ENCODE results near the gene COL21A1.

COL21A1 gene

DNA sequence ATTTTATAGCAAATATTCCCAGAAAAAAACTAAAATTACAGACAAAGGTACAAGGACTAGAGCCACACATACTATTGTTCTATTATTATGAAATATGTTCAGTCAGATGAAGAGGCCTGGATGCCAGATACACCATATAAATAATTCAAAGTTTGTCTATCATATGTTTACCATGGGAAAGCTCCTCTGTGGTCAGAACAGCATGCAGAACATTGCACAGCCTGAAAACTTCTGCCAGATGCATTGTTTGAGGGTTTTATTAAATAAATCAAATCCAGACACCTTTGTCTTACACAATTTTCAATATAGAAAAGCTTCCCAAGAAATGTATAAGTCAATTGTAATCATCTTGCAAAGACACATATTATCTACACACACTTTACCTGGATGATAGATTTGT lies 35.0 kb upstream of the COL21A1 start:
- TF ChIP-seq, protein P1, sequence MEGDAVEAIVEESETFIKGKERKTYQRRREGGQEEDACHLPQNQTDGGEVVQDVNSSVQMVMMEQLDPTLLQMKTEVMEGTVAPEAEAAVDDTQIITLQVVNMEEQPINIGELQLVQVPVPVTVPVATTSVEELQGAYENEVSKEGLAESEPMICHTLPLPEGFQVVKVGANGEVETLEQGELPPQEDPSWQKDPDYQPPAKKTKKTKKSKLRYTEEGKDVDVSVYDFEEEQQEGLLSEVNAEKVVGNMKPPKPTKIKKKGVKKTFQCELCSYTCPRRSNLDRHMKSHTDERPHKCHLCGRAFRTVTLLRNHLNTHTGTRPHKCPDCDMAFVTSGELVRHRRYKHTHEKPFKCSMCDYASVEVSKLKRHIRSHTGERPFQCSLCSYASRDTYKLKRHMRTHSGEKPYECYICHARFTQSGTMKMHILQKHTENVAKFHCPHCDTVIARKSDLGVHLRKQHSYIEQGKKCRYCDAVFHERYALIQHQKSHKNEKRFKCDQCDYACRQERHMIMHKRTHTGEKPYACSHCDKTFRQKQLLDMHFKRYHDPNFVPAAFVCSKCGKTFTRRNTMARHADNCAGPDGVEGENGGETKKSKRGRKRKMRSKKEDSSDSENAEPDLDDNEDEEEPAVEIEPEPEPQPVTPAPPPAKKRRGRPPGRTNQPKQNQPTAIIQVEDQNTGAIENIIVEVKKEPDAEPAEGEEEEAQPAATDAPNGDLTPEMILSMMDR (IDR thresholded peaks at IDR 0.05; ENCODE audit: insufficient read depth, low read depth, low read length, missing control alignments), result no peak
- DNase-seq (ENCODE audit: low read depth), result no peak
- H3K4me3 ChIP-seq (ENCODE audit: low read depth, low read length), result no peak overlapping the region

DNA sequence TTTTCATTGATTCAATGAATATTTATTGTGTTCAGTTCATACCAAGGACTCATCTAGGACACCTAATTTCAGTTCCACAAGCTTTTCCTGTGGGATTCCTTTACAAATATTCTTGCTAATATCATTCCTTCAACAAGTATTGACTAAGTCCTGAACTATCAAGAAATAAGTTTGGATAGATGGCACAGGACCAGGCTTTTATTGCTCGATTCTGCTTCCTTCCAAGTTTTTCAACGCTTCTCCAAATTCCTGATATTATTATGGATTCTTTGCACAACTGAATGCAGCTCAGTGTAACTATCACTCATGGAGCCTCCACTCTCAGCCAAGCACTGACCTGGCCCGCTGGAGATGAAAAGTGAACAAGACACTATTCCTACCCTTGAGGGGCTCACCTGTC lies 32.7 kb upstream of the COL21A1 start:
- H3K4me3 ChIP-seq (ENCODE audit: low read depth, low read length), result no peak overlapping the region
- DNase-seq (ENCODE audit: low read depth), result no peak
- TF ChIP-seq, protein P1 (IDR thresholded peaks at IDR 0.05; ENCODE audit: insufficient read depth, low read depth, low read length, missing control alignments), result no peak

DNA sequence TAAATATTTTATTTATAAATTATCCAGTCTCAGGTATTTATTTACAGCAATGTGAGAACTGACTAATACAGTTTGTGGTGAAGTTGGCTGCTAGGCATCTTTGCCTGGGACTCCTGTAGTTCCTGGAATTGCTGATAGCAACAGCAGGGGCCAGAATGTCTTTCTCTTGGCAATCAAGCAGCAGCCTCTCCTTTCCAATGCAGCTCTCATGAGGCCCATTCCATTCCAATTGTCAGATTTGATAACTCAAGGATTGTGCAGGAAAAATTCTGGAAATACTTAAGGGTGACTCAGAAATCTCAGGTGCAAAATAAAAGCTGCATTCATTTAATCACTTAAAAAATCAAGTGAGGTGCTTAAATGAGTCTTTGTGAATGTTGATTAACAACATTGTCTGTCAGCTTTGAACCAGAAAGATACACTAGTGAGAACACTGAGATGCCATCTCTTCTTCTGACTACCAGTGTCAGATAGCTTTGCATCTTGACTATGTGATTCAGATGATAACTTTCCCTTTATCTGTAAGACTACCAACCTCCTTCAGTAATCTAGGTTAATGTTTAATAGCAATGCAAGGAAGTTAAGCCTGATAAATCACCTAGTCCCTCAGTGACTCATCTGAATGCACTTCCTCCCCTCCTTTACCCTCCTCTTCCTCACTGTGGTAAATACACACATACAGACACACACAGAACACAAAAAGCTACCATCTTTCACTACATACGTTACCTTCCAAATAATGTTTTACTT lies 32.1 kb upstream of the COL21A1 start:
- TF ChIP-seq, protein P1 (IDR thresholded peaks at IDR 0.05; ENCODE audit: insufficient read depth, low read depth, low read length, missing control alignments), result no peak
- no peak for DNase-seq (ENCODE audit: low read depth)
- H3K4me3 ChIP-seq (ENCODE audit: low read depth, low read length), result no peak overlapping the region

DNA sequence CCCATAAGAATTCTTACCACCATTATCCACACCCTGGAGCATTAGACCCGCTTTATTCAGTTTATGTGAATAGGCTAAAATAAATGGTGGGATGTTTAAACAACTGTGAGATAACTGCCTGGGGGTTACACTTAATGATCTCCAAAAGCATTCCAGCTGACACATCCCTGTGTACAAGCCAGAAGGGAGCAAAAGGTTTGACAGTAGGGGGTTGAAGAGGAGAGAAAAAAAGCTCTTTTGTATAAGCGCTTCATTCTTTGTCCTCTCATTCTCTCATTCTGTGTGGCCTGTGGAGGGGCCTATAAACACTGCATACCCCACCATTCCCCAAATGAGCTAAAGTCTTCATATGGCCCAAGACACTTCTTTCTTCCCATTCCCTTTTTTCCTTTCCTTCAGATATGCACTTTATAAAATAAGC lies 30.8 kb upstream of the COL21A1 start:
- TF ChIP-seq, protein P1 (IDR thresholded peaks at IDR 0.05; ENCODE audit: insufficient read depth, low read depth, low read length, missing control alignments), result no peak
- DNase-seq (ENCODE audit: low read depth), result no peak
- H3K4me3 ChIP-seq (ENCODE audit: low read depth, low read length), result no peak overlapping the region

DNA sequence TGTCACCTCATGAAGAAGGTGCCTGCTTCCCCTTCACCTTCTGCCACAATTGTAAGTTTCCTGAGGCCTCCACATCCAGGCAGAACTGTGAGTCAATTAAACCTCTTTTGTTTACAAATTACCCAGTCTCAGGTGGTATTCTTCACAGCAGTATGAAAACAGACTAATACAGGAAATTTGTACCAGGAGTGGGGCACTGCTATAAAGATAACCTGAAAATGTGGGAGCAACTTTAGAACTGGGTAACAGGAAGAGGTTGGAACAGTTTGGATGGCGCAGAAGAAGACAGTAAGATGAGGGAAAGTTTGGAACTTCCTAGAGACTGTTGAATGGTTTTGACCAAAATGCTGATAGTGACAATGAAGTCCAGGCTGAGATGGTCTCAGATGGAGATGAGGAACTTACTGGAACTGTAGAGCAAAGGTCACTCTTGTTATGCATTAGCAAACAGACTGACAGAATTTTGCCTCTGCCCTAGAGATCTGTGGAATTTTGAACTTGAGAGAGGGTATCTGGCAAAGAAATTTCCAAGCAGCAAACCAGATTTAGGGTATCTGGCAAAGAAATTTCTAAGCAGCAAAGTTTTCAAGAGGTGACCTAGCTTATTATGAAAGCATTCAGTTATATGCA lies 23.5 kb upstream of the COL21A1 start:
- H3K4me3 ChIP-seq (ENCODE audit: low read depth, low read length), result no peak overlapping the region
- DNase-seq (ENCODE audit: low read depth), result no peak
- TF ChIP-seq, protein P1 (IDR thresholded peaks at IDR 0.05; ENCODE audit: insufficient read depth, low read depth, low read length, missing control alignments), result no peak

DNA sequence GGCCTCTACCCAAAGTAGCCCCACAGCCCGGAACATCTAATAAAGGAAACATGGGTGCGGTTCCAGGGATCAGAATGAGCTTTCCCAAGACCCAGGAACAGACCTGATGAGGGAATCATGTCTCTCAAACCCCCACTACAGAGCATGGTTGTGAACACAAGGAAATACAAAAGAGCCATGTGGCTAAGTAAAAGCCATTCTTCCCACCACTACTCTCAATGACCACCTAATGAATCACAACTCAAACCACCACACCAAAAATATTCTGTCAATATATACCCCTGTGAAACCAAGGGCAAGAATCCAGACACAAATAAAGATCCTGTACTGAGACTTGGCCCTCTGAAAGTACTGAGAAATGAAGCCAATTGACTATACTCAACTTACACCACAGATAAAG lies 20.9 kb upstream of the COL21A1 start:
- TF ChIP-seq, protein P1 (IDR thresholded peaks at IDR 0.05; ENCODE audit: insufficient read depth, low read depth, low read length, missing control alignments), result no peak
- H3K4me3 ChIP-seq (ENCODE audit: low read depth, low read length), result no peak overlapping the region

More for the DNA sequence above, 20.9 kb upstream of the COL21A1 start:
- no peak for DNase-seq (ENCODE audit: low read depth)

Data from GM12865 (cell line).